Coronary artery (tissue), 2 donors: ENCODE data around the gene ERGIC2.

Source experiments
- DNase-seq: peaks from one replicate; pipeline ENCODE4 v3.0.0-alpha.2; 2017; ENCODE audit warnings: low spot score
- H3K27ac ChIP-seq, 2 donors: fragments of 200-600 bp; sonication (generic); one replicate each; pipeline ENCODE4 v1.5.1; 2016 to 2019
- H3K4me3 ChIP-seq: fragments of 200-600 bp; sonication (generic); 2 replicates; pipeline ENCODE4 v1.5.1; 2016; ENCODE audit warnings: mild to moderate bottlenecking, moderate library complexity
- CTCF ChIP-seq: fragments of 200-600 bp; sonication (generic); IDR thresholded peaks from one replicate; pipeline ENCODE4 v1.5.1; 2019; ENCODE audit warnings: antibody characterized with exemption

Gene ERGIC2

GRCh38 chr12:29337325-29337724, 43.6 kb downstream of the ERGIC2 start:
- no peak overlapping the region for H3K27ac ChIP-seq
- no peak overlapping the region for H3K4me3 ChIP-seq
- no peak for DNase-seq
- no peak for TF ChIP-seq CTCF

- H3K27ac ChIP-seq: no peak overlapping the region
- DNase-seq: no peak
- H3K4me3 ChIP-seq: no peak overlapping the region
- TF ChIP-seq CTCF: no peak
Measured at GRCh38 chr12:29334937-29335336, 46.0 kb downstream of the ERGIC2 start.

GRCh38 chr12:29333178-29333577, 47.8 kb downstream of the ERGIC2 start:
- no peak for DNase-seq
- TF ChIP-seq CTCF: no peak
- H3K4me3 ChIP-seq: no peak overlapping the region
- no peak overlapping the region for H3K27ac ChIP-seq

GRCh38 chr12:29329411-29329810, 51.6 kb downstream of the ERGIC2 start:
- no peak for DNase-seq
- no peak overlapping the region for H3K27ac ChIP-seq
- TF ChIP-seq CTCF: no peak
- H3K4me3 ChIP-seq: no peak overlapping the region

- H3K4me3 ChIP-seq: no peak overlapping the region
- H3K27ac ChIP-seq: no peak overlapping the region
- DNase-seq: no peak
- TF ChIP-seq CTCF: no peak
Measured at GRCh38 chr12:29322157-29322556, 58.8 kb downstream of the ERGIC2 start.

- Histone ChIP-seq H3K4me3 (no peak overlapping the region), H3K27ac (no peak overlapping the region)
- DNase-seq: no peak
- TF ChIP-seq CTCF: no peak
Measured at GRCh38 chr12:29320295-29321085, 60.5 kb downstream of the ERGIC2 start.
